Neuronal stem cell (in vitro differentiated cells): ENCODE results near the gene ATP2A1.

ENCODE experiments used
- DNase-seq: peaks from one replicate; pipeline ENCODE4 v3.0.0-alpha.2; 2013; ENCODE audit warnings: low spot score
- H2AFZ ChIP-seq: one replicate; pipeline ENCODE4 v1.6.1; 2013; ENCODE audit warnings: mild to moderate bottlenecking, low read length, inconsistent platforms
- H2AK5ac ChIP-seq: 2 replicates; pipeline ENCODE4 v1.6.1; 2013; ENCODE audit warnings: low read depth, mild to moderate bottlenecking, inconsistent platforms, low read length, moderate library complexity, mixed read lengths
- H2BK120ac ChIP-seq: 2 replicates; pipeline ENCODE4 v1.6.1; 2013; ENCODE audit warnings: low read depth, mild to moderate bottlenecking, inconsistent platforms, low read length, moderate library complexity, mixed read lengths
- H2BK12ac ChIP-seq: one replicate; pipeline ENCODE4 v1.6.1; 2013; ENCODE audit warnings: low read length, inconsistent platforms
- H2BK15ac ChIP-seq: 2 replicates; pipeline ENCODE4 v1.6.1; 2013; ENCODE audit warnings: mild to moderate bottlenecking, low read length, inconsistent platforms, mixed read lengths
- H2BK5ac ChIP-seq: one replicate; pipeline ENCODE4 v1.6.1; 2013; ENCODE audit warnings: inconsistent platforms, mild to moderate bottlenecking, low read length, moderate library complexity
- H3K14ac ChIP-seq: one replicate; pipeline ENCODE4 v1.6.1; 2013; ENCODE audit warnings: low read length, inconsistent platforms
- H3K18ac ChIP-seq: 2 replicates; pipeline ENCODE4 v1.6.1; 2013; ENCODE audit warnings: low read length, inconsistent platforms
- H3K23ac ChIP-seq: 2 replicates; pipeline ENCODE4 v1.6.1; 2013; ENCODE audit warnings: low read depth, mild to moderate bottlenecking, mixed read lengths, low read length, inconsistent platforms; ENCODE audit not compliant: poor library complexity
- H3K27ac ChIP-seq: replicated peaks from 3 replicates; pipeline ENCODE4 v1.5.1; 2013; ENCODE audit warnings: low read length, inconsistent platforms
- H3K27me3 ChIP-seq, 3 experiments: 2 replicates each; pipeline ENCODE4 v1.6.1; 2013; ENCODE audit warnings: low read length in 3 of 3, mild to moderate bottlenecking in 2 of 3, inconsistent platforms in 1 of 3, low read depth in 1 of 3, mixed read lengths in 1 of 3, moderate library complexity in 1 of 3; ENCODE audit not compliant: control insufficient read depth in 3 of 3, insufficient read depth in 3 of 3
- H3K36me3 ChIP-seq, 2 donors: replicated peaks in 1 of 2; 2 replicates each; pipeline ENCODE4 v1.6.1; 2013; ENCODE audit warnings: low read length in 2 of 2; ENCODE audit not compliant: control insufficient read depth in 2 of 2, insufficient read depth in 2 of 2
- H3K4ac ChIP-seq: 2 replicates; pipeline ENCODE4 v1.6.1; 2013; ENCODE audit warnings: inconsistent platforms, mild to moderate bottlenecking, low read length, moderate library complexity
- H3K4me1 ChIP-seq, 2 donors: 1 replicate in 1 of 2; 2 replicates in 1 of 2; pipeline ENCODE4 v1.6.1; 2013; ENCODE audit warnings: low read length in 2 of 2, low read depth in 1 of 2; ENCODE audit not compliant: control insufficient read depth in 2 of 2, insufficient read depth in 1 of 2
- H3K4me2 ChIP-seq: one replicate; pipeline ENCODE4 v1.6.1; 2013; ENCODE audit warnings: mild to moderate bottlenecking, low read length, inconsistent platforms; ENCODE audit not compliant: insufficient read depth, poor library complexity, severe bottlenecking
- H3K4me3 ChIP-seq, 2 donors: 2 replicates each; pipeline ENCODE4 v1.5.1; 2013; ENCODE audit warnings: low read length in 2 of 2, mild to moderate bottlenecking in 2 of 2, inconsistent platforms in 1 of 2, moderate library complexity in 1 of 2
- H3K79me1 ChIP-seq: one replicate; pipeline ENCODE4 v1.6.1; 2013; ENCODE audit warnings: low read depth, mild to moderate bottlenecking, inconsistent platforms, low read length, moderate library complexity
- H3K9ac ChIP-seq: one replicate; pipeline ENCODE4 v1.6.1; 2013; ENCODE audit warnings: mild to moderate bottlenecking, low read depth, low read length, inconsistent platforms; ENCODE audit not compliant: poor library complexity
- H3K9me3 ChIP-seq, 2 donors: replicated peaks in 1 of 2; 2 replicates each; pipeline versions ENCODE3 to v1.6.1; 2013; ENCODE audit warnings: low read length in 2 of 2, mild to moderate bottlenecking in 2 of 2, inconsistent platforms in 1 of 2, low read depth in 1 of 2, mixed read lengths in 1 of 2, moderate library complexity in 1 of 2; ENCODE audit not compliant: control insufficient read depth in 2 of 2, insufficient read depth in 1 of 2
- H4K8ac ChIP-seq: one replicate; pipeline ENCODE4 v1.6.1; 2013; ENCODE audit warnings: low read depth, mild to moderate bottlenecking, inconsistent platforms, low read length, moderate library complexity
- H4K91ac ChIP-seq: one replicate; pipeline ENCODE4 v1.6.1; 2013; ENCODE audit warnings: low read length, low read depth, mild to moderate bottlenecking, inconsistent platforms; ENCODE audit not compliant: poor library complexity
- WGBS, 2 donors: extraction: QIAGEN DNeasy Blood & Tissue Kit; methylation state at CpG; one replicate each; pipeline ENCODE4 v1.1.7; 2013; ENCODE audit warnings: missing lambda C conversion rate in 2 of 2, mixed read lengths in 1 of 2; ENCODE audit not compliant: insufficient read length in 2 of 2, insufficient replicate concordance in 1 of 2; ENCODE audit errors: extremely low coverage in 2 of 2; 5-methylcytosine and 5-hydroxymethylcytosine counted together

ATP2A1 gene

GRCh38 chr16:28899882-28900590 lies 21.7 kb downstream of the ATP2A1 start:
- H2AFZ ChIP-seq: no peak overlapping the region
- H2BK12ac ChIP-seq: no peak overlapping the region
- no peaks in the 10 kb centered on the region for H3K79me1 ChIP-seq
- H3K23ac ChIP-seq: no peak overlapping the region
- no peak overlapping the region for H3K4me2 ChIP-seq
- H3K9me3 ChIP-seq: no peaks in the 10 kb centered on the region
- no peak overlapping the region for H4K8ac ChIP-seq
- H2BK15ac ChIP-seq: no peak overlapping the region
- no peak overlapping the region for H3K9ac ChIP-seq
- no peak overlapping the region for H3K4me3 ChIP-seq
- no peak overlapping the region for H4K91ac ChIP-seq
- no peak overlapping the region for H3K27ac ChIP-seq
- no peak overlapping the region for H2BK120ac ChIP-seq
- no peak overlapping the region for H2AK5ac ChIP-seq
- H3K14ac ChIP-seq: no peak overlapping the region
- H3K18ac ChIP-seq: no peak overlapping the region
- WGBS, 2 donors: no CpG with 5 or more reads among the region's 11 CpGs
- DNase-seq: no peak
- peaks cover 5 to 24% of the 10 kb centered on the region in 2 donors for H3K36me3 ChIP-seq
- H3K4ac ChIP-seq: no peak overlapping the region
- no peaks in the 10 kb centered on the region for H3K4me1 ChIP-seq
- H3K27me3 ChIP-seq: no peaks in the 10 kb centered on the region
- H2BK5ac ChIP-seq: no peak overlapping the region

- Histone ChIP-seq H3K23ac (peak overlapping the region; percentile 60), H3K4me1 (no peaks in the 10 kb centered on the region), H3K27ac (no peak overlapping the region), H3K9me3 (no peaks in the 10 kb centered on the region), H3K14ac (no peak overlapping the region), H4K8ac (no peak overlapping the region), H3K9ac (no peak overlapping the region), H2AFZ (no peak overlapping the region), H3K36me3 (peaks cover 5 to 24% of the 10 kb centered on the region in 2 donors), H2BK12ac (no peak overlapping the region), H2AK5ac (no peak overlapping the region), H2BK120ac (no peak overlapping the region), H3K4me2 (no peak overlapping the region), H2BK5ac (no peak overlapping the region), H3K18ac (no peak overlapping the region), H3K4me3 (no peak overlapping the region), H3K27me3 (no peaks in the 10 kb centered on the region), H3K79me1 (no peaks in the 10 kb centered on the region), H2BK15ac (no peak overlapping the region), H3K4ac (no peak overlapping the region), H4K91ac (no peak overlapping the region)
- DNase-seq: no peak
- no CpG with 5 or more reads among the region's 25 CpGs for WGBS, 2 donors
Measured at GRCh38 chr16:28900601-28901000, 22.3 kb downstream of the ATP2A1 start.

GRCh38 chr16:28901862-28902261 lies 23.6 kb downstream of the ATP2A1 start:
- Histone ChIP-seq H3K79me1 (no peaks in the 10 kb centered on the region), H2BK12ac (peak overlapping the region; percentile 58), H2BK15ac (no peak overlapping the region), H4K8ac (no peak overlapping the region), H3K4me1 (no peaks in the 10 kb centered on the region), H3K9me3 (no peaks in the 10 kb centered on the region), H3K36me3 (peaks cover 5 to 24% of the 10 kb centered on the region in 2 donors), H2BK5ac (no peak overlapping the region), H3K4me2 (no peak overlapping the region), H3K14ac (peak overlapping the region; percentile 71), H3K4me3 (no peak overlapping the region), H3K9ac (no peak overlapping the region), H2AK5ac (no peak overlapping the region), H2AFZ (no peak overlapping the region), H2BK120ac (no peak overlapping the region), H3K18ac (no peak overlapping the region), H3K27me3 (no peaks in the 10 kb centered on the region), H4K91ac (no peak overlapping the region), H3K4ac (no peak overlapping the region), H3K27ac (no peak overlapping the region), H3K23ac (peak overlapping the region; percentile 43)
- no CpG with 5 or more reads among the region's 15 CpGs for WGBS, 2 donors
- no peak for DNase-seq

- H2AFZ ChIP-seq: no peak overlapping the region
- no peak overlapping the region for H3K4ac ChIP-seq
- no peak overlapping the region for H3K4me2 ChIP-seq
- peak overlapping the region; percentile 2 for H3K18ac ChIP-seq
- no peak overlapping the region for H2BK120ac ChIP-seq
- H3K14ac ChIP-seq: no peak overlapping the region
- H4K91ac ChIP-seq: no peak overlapping the region
- no peak overlapping the region for H2BK12ac ChIP-seq
- H3K79me1 ChIP-seq: no peaks in the 10 kb centered on the region
- no peak overlapping the region for H3K27ac ChIP-seq
- H3K4me3 ChIP-seq: no peak overlapping the region
- no peak overlapping the region for H3K9ac ChIP-seq
- H3K36me3 ChIP-seq: peaks cover 4 to 22% of the 10 kb centered on the region in 2 donors
- H3K9me3 ChIP-seq: no peaks in the 10 kb centered on the region
- no peaks in the 10 kb centered on the region for H3K27me3 ChIP-seq
- WGBS, 2 donors: no CpG with 5 or more reads among the region's 11 CpGs
- H4K8ac ChIP-seq: no peak overlapping the region
- no peak overlapping the region for H2AK5ac ChIP-seq
- H3K4me1 ChIP-seq: no peaks in the 10 kb centered on the region
- no peak for DNase-seq
- no peak overlapping the region for H2BK15ac ChIP-seq
- H3K23ac ChIP-seq: peak overlapping the region; percentile 55
- peak overlapping the region; percentile 24 for H2BK5ac ChIP-seq
Measured at GRCh38 chr16:28902909-28903308, 24.6 kb downstream of the ATP2A1 start.
